K562 (cell line): ENCODE data around the gene LAPTM5. TPM values are rescaled to one million over a fixed set of nuclear protein-coding genes. Genes with fewer than 3 reads are reported as not detected.

Experiments
- ATAC-seq: fragments of 200-7000 bp; cut with Tn5 transposase; 3 replicates; pipeline ENCODE4 v1.9.1; 2020; ENCODE audit warnings: moderate library complexity
- BruUV-seq: library from RNA; stranded (reverse); fragments of 400-500 nt; replicated peaks from 2 replicates; lab custom pipeline; 2021; lab: Mats Ljungman, UMichigan
- CTCF ChIA-PET: fragments of 300-600 bp; formaldehyde crosslinking; extraction: SDS; loops from one replicate; lab custom pipeline; 2021; ENCODE audit warnings: low intra/inter-chr PET ratio; lab: Yijun Ruan, JAX
- POLR2A ChIA-PET: fragments of 300-600, 350-650 bp; sonication (Branson Sonifier 250); formaldehyde crosslinking; extraction: SDS; loops from one replicate; lab custom pipeline; 2021; ENCODE audit warnings: antibody characterized with exemption, inconsistent platforms; lab: Yijun Ruan, JAX
- DNase-seq, 4 experiments: peaks; one replicate each; pipeline versions ENCODE4 v3.0.0 to v3.0.0-alpha.2; 2011 to 2018; ENCODE audit warnings: low spot score in 3 of 4, mixed read lengths in 3 of 4; ENCODE audit errors: extremely low read depth in 1 of 4
- FAIRE-seq: peaks from 2 replicates; lab custom pipeline; 2011; peaks lifted over from hg19 to GRCh38; lab: Jason Lieb, UNC
- H2AFZ ChIP-seq: 2 replicates; pipeline ENCODE4 v1.6.0; 2011; ENCODE audit warnings: low read depth, low read length, control low read depth, inconsistent platforms
- H3K27ac ChIP-seq: fragments of 200-600 bp; 3 replicates; pipeline ENCODE4 v1.8.0; 2011; ENCODE audit warnings: low read depth, mild to moderate bottlenecking, control low read depth, inconsistent platforms, low read length, moderate library complexity, mixed read lengths; ENCODE audit errors: extremely low read depth
- H3K27me3 ChIP-seq, 2 experiments: fragments of 300-600 bp in 1 of 2; 2 replicates in 1 of 2; 3 replicates in 1 of 2; pipeline versions ENCODE4 v1.6.0 to v1.8.0; 2011; ENCODE audit warnings: inconsistent platforms in 2 of 2, low read length in 2 of 2, mild to moderate bottlenecking in 1 of 2, mixed read lengths in 1 of 2, moderate library complexity in 1 of 2; ENCODE audit not compliant: control insufficient read depth in 2 of 2, insufficient read depth in 2 of 2
- H3K36me3 ChIP-seq: fragments of 300-600 bp; 3 replicates; pipeline ENCODE4 v1.8.0; 2011; ENCODE audit warnings: mild to moderate bottlenecking, low read length, inconsistent platforms; ENCODE audit not compliant: control insufficient read depth, insufficient read depth
- H3K4me1 ChIP-seq, 2 experiments: fragments of 200-600 bp in 1 of 2; replicated peaks in 1 of 2; 2 replicates in 1 of 2; 3 replicates in 1 of 2; pipeline versions ENCODE4 v1.5.1 to v1.8.0; 2011; ENCODE audit warnings: inconsistent platforms in 2 of 2, low read length in 2 of 2, mild to moderate bottlenecking in 1 of 2, mixed read lengths in 1 of 2, moderate library complexity in 1 of 2; ENCODE audit not compliant: control insufficient read depth in 2 of 2, insufficient read depth in 2 of 2
- H3K4me2 ChIP-seq: 2 replicates; pipeline ENCODE4 v1.6.1; 2011; ENCODE audit warnings: low read length, control low read depth, inconsistent platforms, mixed read lengths; ENCODE audit not compliant: insufficient read depth
- H3K4me3 ChIP-seq: fragments of 200-600 bp; sonication (generic), shearing (Covaris generic); 2 replicates; pipeline ENCODE4 v1.5.1; 2016; ENCODE audit warnings: control low read depth, inconsistent platforms
- H3K79me2 ChIP-seq: fragments of 200-600 bp; 3 replicates; pipeline ENCODE4 v1.8.0; 2011; ENCODE audit warnings: low read length, inconsistent platforms; ENCODE audit not compliant: control insufficient read depth, insufficient read depth
- H3K9ac ChIP-seq, 2 experiments: 2 replicates each; pipeline versions ENCODE4 v1.6.0 to v1.6.1; 2011; ENCODE audit warnings: low read depth in 2 of 2, low read length in 2 of 2, control low read depth in 1 of 2, inconsistent platforms in 1 of 2, mild to moderate bottlenecking in 1 of 2, mixed read lengths in 1 of 2; ENCODE audit not compliant: insufficient read depth in 1 of 2
- H3K9me1 ChIP-seq: one replicate; pipeline ENCODE4 v1.6.0; 2011; ENCODE audit warnings: inconsistent platforms, mild to moderate bottlenecking, low read length, moderate library complexity; ENCODE audit not compliant: control insufficient read depth, insufficient read depth
- H3K9me3 ChIP-seq: replicated peaks from 2 replicates; pipeline ENCODE4 v1.5.1; 2011; ENCODE audit warnings: low read depth, low read length, inconsistent platforms; ENCODE audit not compliant: control insufficient read depth, insufficient read depth
- H4K20me1 ChIP-seq: replicated peaks from 2 replicates; pipeline ENCODE4 v1.6.1; 2011; ENCODE audit warnings: low read length, inconsistent platforms, mixed read lengths; ENCODE audit not compliant: control insufficient read depth, insufficient read depth
- CBX1 ChIP-seq: sonication (generic); IDR thresholded peaks from 2 replicates; pipeline ENCODE4 v1.6.1; 2016; ENCODE audit warnings: antibody characterized with exemption, low read depth, mild to moderate bottlenecking
- VEZF1 ChIP-seq: fragments of 200-800 bp; sonication (Bioruptor generic); IDR thresholded peaks from 2 replicates; pipeline ENCODE4 v1.6.1; 2017; ENCODE audit warnings: missing genetic modification characterization, missing compliant biosample characterization
- WGBS: fragments of 100-300 bp; shearing (Covaris generic); methylation state at CpG from one replicate; pipeline ENCODE4 v1.1.6; 2016; ENCODE audit warnings: low coverage, mixed read lengths; ENCODE audit not compliant: insufficient coverage; ENCODE audit errors: missing lambda C conversion rate; 5-methylcytosine and 5-hydroxymethylcytosine counted together
- in situ Hi-C: fragments of 300-500 bp; cut with MboI; formaldehyde crosslinking; loops from 4 replicates; pipeline ENCODE4 v1.15.0; 2018; ENCODE audit warnings: inconsistent platforms, mixed read lengths
- intact Hi-C: fragments of 100-400 bp; cut with micrococcal nuclease; formaldehyde crosslinking; loops from 2 replicates; pipeline ENCODE4 v1.14.2; 2022
- polyA plus RNA-seq, 8 experiments: library from polyadenylated mRNA; depleted of rRNA in 4 of 8; stranded (reverse) in 5 of 8; unstranded in 3 of 8; fragments of >200 nt; fragmentation: Nextera tagmentation in 2 of 8; fragmentation: Illumina TruSeq in 1 of 8; extraction: Ambion mirVana in 2 of 8; extraction: Trizol in 1 of 8; gene quantifications; 2 replicates each; pipeline versions ENCODE4 v1.2.1 to v1.2.3, GENCODE V29; 2011 to 2014; ENCODE audit warnings: inconsistent platforms in 1 of 8, missing spikeins in 1 of 8
- total RNA-seq, 7 experiments: library from RNA; depleted of rRNA in 6 of 7; stranded (reverse); fragments of >200 nt in 6 of 7; fragmentation: Illumina TruSeq in 2 of 7; extraction: Trizol in 2 of 7; gene quantifications; 2 replicates each; pipeline versions ENCODE4 v1.2.1 to v1.2.3, GENCODE V29; 2011 to 2021; ENCODE audit warnings: low replicate concordance in 1 of 7

The LAPTM5 gene
- total and polyA plus RNA-seq, 9 of the 15 experiments (the other 6 are each of a cell fraction or from before 2014, with no cell fraction given), result 2.4 to 47.3 (median 20.3) TPM

DNA sequence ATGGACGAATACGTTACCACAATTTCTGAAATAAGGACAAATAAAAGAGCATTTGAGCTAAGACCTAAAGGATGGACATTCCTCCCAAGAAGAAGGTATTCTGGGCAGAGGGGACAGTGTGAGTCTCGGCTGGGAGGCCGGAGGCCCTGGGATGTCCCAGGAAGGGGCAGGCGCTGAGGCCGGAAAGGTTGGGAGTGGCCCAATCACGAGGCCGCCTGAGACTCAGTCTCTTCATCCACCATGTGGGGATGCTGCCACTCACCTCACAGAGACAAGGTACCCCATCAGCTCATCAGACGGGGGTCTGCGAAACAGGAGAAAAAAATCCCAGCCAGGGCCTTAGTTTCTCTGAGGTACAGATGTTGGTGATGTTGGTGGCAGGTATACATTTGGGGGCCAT is 24.3 kb upstream of the LAPTM5 start:
- Histone ChIP-seq H3K9ac (peak overlapping the region in 1 of 2 experiments; percentile 6; a peak in 1 of 4 replicates), H2AFZ (peak overlapping the region; percentile 10; the same call in 1 of the 2 replicates), H3K79me2 (peaks cover 8% of the 10 kb centered on the region; the same call in 2 of the 3 replicates), H3K36me3 (no peaks in the 10 kb centered on the region), H3K4me2 (no peak overlapping the region), H3K9me1 (no peaks in the 10 kb centered on the region), H4K20me1 (no peaks in the 10 kb centered on the region), H3K9me3 (no peaks in the 10 kb centered on the region), H3K4me1 (peaks cover 45 to 51% of the 10 kb centered on the region in 2 experiments), H3K27ac (no peak overlapping the region), H3K4me3 (no peak overlapping the region), H3K27me3 (no peaks in the 10 kb centered on the region)
- intact Hi-C loops (loop anchor here (1.0 to 10.0 kb wide), 2 partner anchors 129 to 393 kb away; no protein-coding TSS in a partner anchor), in situ Hi-C loops (no loop called here)
- no peak for DNase-seq
- TF ChIP-seq CBX1, result no peak
- peak; percentile 4; the same call in 1 of the 2 replicates for TF ChIP-seq VEZF1 (CRISPR knock-in tag)
- ATAC-seq, result no peak
- ChIA-PET CTCF (interaction anchor here (1.6 to 8.4 kb wide), 4 partner anchors 63 to 641 kb away, joined by 4 to 90 read pairs (median 22); partner anchors contain the start of gene SDC3), POLR2A (interaction anchor here (1.4 kb wide), 1 partner anchor 132 kb away, joined by 3 read pairs; no protein-coding TSS in a partner anchor)
- no peak for FAIRE-seq
- 60% methylated on average over 10 of the region's 10 CpGs for WGBS
- BruUV-seq, result no TSS peak
